Stomach smooth muscle (tissue), 2 donors: ENCODE data around the gene SULF2.
"Not testable (repeated sequence)": the region's sequence is repeated elsewhere in the genome, so short reads cannot be mapped to it uniquely, and the experiment has no call there.

ENCODE experiments used
- H3K27ac ChIP-seq: one replicate; pipeline ENCODE4 v1.7.0; 2013; ENCODE audit warnings: mild to moderate bottlenecking, low read length, inconsistent platforms
- H3K27me3 ChIP-seq, 2 donors: one replicate each; pipeline ENCODE4 v1.7.0; 2013; ENCODE audit warnings: low read length in 2 of 2; ENCODE audit not compliant: insufficient read depth in 2 of 2, control insufficient read depth in 1 of 2
- H3K36me3 ChIP-seq, 2 donors: one replicate each; pipeline ENCODE4 v1.7.0; 2013; ENCODE audit warnings: low read length in 2 of 2; ENCODE audit not compliant: control insufficient read depth in 2 of 2, insufficient read depth in 2 of 2
- H3K4me1 ChIP-seq: one replicate; pipeline ENCODE4 v1.7.0; 2013; ENCODE audit warnings: low read length; ENCODE audit not compliant: control insufficient read depth, insufficient read depth
- H3K4me3 ChIP-seq, 2 donors: one replicate each; pipeline ENCODE4 v1.7.0; 2013; ENCODE audit warnings: low read length in 2 of 2
- H3K9ac ChIP-seq, 2 donors: one replicate each; pipeline ENCODE4 v1.7.0; 2013; ENCODE audit warnings: low read length in 2 of 2, mild to moderate bottlenecking in 1 of 2
- H3K9me3 ChIP-seq, 2 donors: one replicate each; pipeline ENCODE4 v1.7.0; 2013; ENCODE audit warnings: low read length in 2 of 2; ENCODE audit not compliant: control insufficient read depth in 2 of 2
- donor health status: healthy.
- donor health status: Pancreatic carcinoma.

The SULF2 gene

GRCh38 chr20:47816487-47817451 lies 31.5 kb upstream of the SULF2 start:
- Histone ChIP-seq H3K9me3 (peaks cover 3 to 5% of the 10 kb centered on the region in 2 donors), H3K27ac (no peak overlapping the region), H3K4me1 (no peaks in the 10 kb centered on the region), H3K36me3 (no peaks in the 10 kb centered on the region), H3K27me3 (peaks cover 0 to 5% of the 10 kb centered on the region in 2 donors), H3K4me3 (no peak overlapping the region), H3K9ac (no peak overlapping the region)

- no peak overlapping the region for H3K4me3 ChIP-seq
- no peaks in the 10 kb centered on the region for H3K4me1 ChIP-seq
- H3K36me3 ChIP-seq = no peaks in the 10 kb centered on the region
- no peak overlapping the region for H3K9ac ChIP-seq
- peaks cover 0 to 5% of the 10 kb centered on the region in 2 donors for H3K27me3 ChIP-seq
- H3K9me3 ChIP-seq = peaks cover 3 to 5% of the 10 kb centered on the region in 2 donors
- H3K27ac ChIP-seq = no peak overlapping the region
Observed at GRCh38 chr20:47815866-47816265, 30.6 kb upstream of the SULF2 start.

GRCh38 chr20:47815416-47815806 lies 30.1 kb upstream of the SULF2 start:
- Histone ChIP-seq H3K4me1 (no peaks in the 10 kb centered on the region), H3K36me3 (no peaks in the 10 kb centered on the region), H3K27me3 (peaks cover 0 to 6% of the 10 kb centered on the region in 2 donors), H3K27ac (no peak overlapping the region), H3K4me3 (no peak overlapping the region), H3K9me3 (peaks cover 3 to 5% of the 10 kb centered on the region in 2 donors), H3K9ac (no peak overlapping the region)

- no peak overlapping the region for H3K4me3 ChIP-seq
- peaks cover under 1 to 6% of the 10 kb centered on the region in 2 donors for H3K27me3 ChIP-seq
- H3K27ac ChIP-seq = no peak overlapping the region
- H3K9ac ChIP-seq = no peak overlapping the region
- peaks cover 3 to 5% of the 10 kb centered on the region in 2 donors for H3K9me3 ChIP-seq
- H3K4me1 ChIP-seq = no peaks in the 10 kb centered on the region
- H3K36me3 ChIP-seq = no peaks in the 10 kb centered on the region
Observed at GRCh38 chr20:47814632-47815415, 29.5 kb upstream of the SULF2 start.

- H3K9ac ChIP-seq = no peak overlapping the region
- H3K27ac ChIP-seq = no peak overlapping the region
Observed at GRCh38 chr20:47810721-47811347, 25.6 kb upstream of the SULF2 start.

GRCh38 chr20:47810116-47810677 lies 24.9 kb upstream of the SULF2 start:
- Histone ChIP-seq H3K27me3 (peaks cover 3 to 7% of the 10 kb centered on the region in 2 donors), H3K4me3 (no peak overlapping the region), H3K9me3 (peaks cover 3 to 5% of the 10 kb centered on the region in 2 donors), H3K9ac (no peak overlapping the region), H3K36me3 (no peaks in the 10 kb centered on the region), H3K27ac (no peak overlapping the region), H3K4me1 (no peaks in the 10 kb centered on the region)

More at GRCh38 chr20:47810721-47811347, 25.6 kb upstream of the SULF2 start:
- Histone ChIP-seq H3K4me3 (no peak overlapping the region), H3K36me3 (no peaks in the 10 kb centered on the region), H3K4me1 (no peaks in the 10 kb centered on the region), H3K27me3 (peaks cover 3 to 10% of the 10 kb centered on the region in 2 donors), H3K9me3 (peaks cover 3 to 5% of the 10 kb centered on the region in 2 donors)

- H3K27ac ChIP-seq = no peak overlapping the region
- no peak overlapping the region for H3K4me3 ChIP-seq
- H3K4me1 ChIP-seq = no peaks in the 10 kb centered on the region
- H3K9me3 ChIP-seq = peaks cover 0 to 3% of the 10 kb centered on the region in 2 donors
- H3K36me3 ChIP-seq = no peaks in the 10 kb centered on the region
- no peak overlapping the region for H3K9ac ChIP-seq
- peaks cover 3 to 5% of the 10 kb centered on the region in 2 donors for H3K27me3 ChIP-seq
Observed at GRCh38 chr20:47809161-47809960, 24.1 kb upstream of the SULF2 start.

GRCh38 chr20:47805951-47806350 lies 20.7 kb upstream of the SULF2 start:
- Histone ChIP-seq H3K36me3 (no peaks in the 10 kb centered on the region), H3K4me1 (no peaks in the 10 kb centered on the region), H3K27me3 (peaks cover 3 to 5% of the 10 kb centered on the region in 2 donors), H3K27ac (no peak overlapping the region), H3K9me3 (no peaks in the 10 kb centered on the region), H3K4me3 (no peak overlapping the region), H3K9ac (no peak overlapping the region)

- not testable (repeated sequence) for H3K4me1 ChIP-seq, H3K9ac ChIP-seq, H3K27ac ChIP-seq, H3K27me3 ChIP-seq, H3K9me3 ChIP-seq, H3K36me3 ChIP-seq, H3K4me3 ChIP-seq
Observed at GRCh38 chr20:47804972-47805371, 19.7 kb upstream of the SULF2 start.
